IgD-negative memory B cell (primary cell): ENCODE measurements around the gene RPAP2. TPM values are rescaled to one million over a fixed set of nuclear protein-coding genes. Genes with fewer than 3 reads are reported as not detected.
"Not testable (repeated sequence)": the region's sequence is repeated elsewhere in the genome, so short reads cannot be mapped to it uniquely, and the experiment has no call there.

ENCODE experiments used
- H3K27ac Mint-ChIP-seq, 3 donors: one replicate each; pipeline ENCODE4 v1.8.0; 2020 to 2022; ENCODE audit warnings: mild to moderate bottlenecking in 3 of 3, mixed read lengths in 3 of 3, moderate library complexity in 1 of 3
- H3K27me3 Mint-ChIP-seq: one replicate; pipeline ENCODE4 v1.8.0; 2021; ENCODE audit warnings: mixed read lengths
- H3K36me3 Mint-ChIP-seq: one replicate; pipeline ENCODE4 v1.8.0; 2020; ENCODE audit warnings: mild to moderate bottlenecking, mixed read lengths
- H3K4me1 Mint-ChIP-seq, 3 donors: one replicate each; pipeline ENCODE4 v1.8.0; 2020 to 2022; ENCODE audit warnings: mixed read lengths in 3 of 3, mild to moderate bottlenecking in 1 of 3
- H3K4me3 Mint-ChIP-seq, 4 donors: one replicate each; pipeline ENCODE4 v1.8.0; 2020 to 2022; ENCODE audit warnings: mild to moderate bottlenecking in 4 of 4, mixed read lengths in 4 of 4, moderate library complexity in 3 of 4
- H3K9me3 Mint-ChIP-seq, 3 donors: one replicate each; pipeline ENCODE4 v1.8.0; 2020 to 2021; ENCODE audit warnings: mixed read lengths in 3 of 3, mild to moderate bottlenecking in 1 of 3
- polyA plus RNA-seq: library from polyadenylated mRNA; unstranded; fragments of 300-500 nt; fragmentation: Illumina TruSeq; gene quantifications from one replicate; pipeline ENCODE4 v1.2.3, GENCODE V29; 2021

Gene RPAP2
- polyA plus RNA-seq = 23.0 TPM

GRCh38 chr1:92298573-92299476 is at the start of gene RPAP2, which contains the start of gene GLMN:
Gene RPAP2 (plus strand): TSS chr1:92299059. CDS start chr1:92299074, 15 bp downstream.
Gene GLMN (minus strand): TSS chr1:92298987. CDS start chr1:92297999, 988 bp downstream.
- no peaks in the 10 kb centered on the region for H3K27me3 Mint-ChIP-seq
- peaks cover 9 to 21% (median 15%) of the 10 kb centered on the region in 3 donors for H3K4me1 Mint-ChIP-seq
- H3K27ac Mint-ChIP-seq = peak within 1 kb of the TSS; percentile 85 to 99 (median 93)
- H3K36me3 Mint-ChIP-seq = peaks cover 9% of the 10 kb centered on the region
- no peaks in the 10 kb centered on the region for H3K9me3 Mint-ChIP-seq
- peak within 1 kb of the TSS; percentile 93 to 99 (median 99) for H3K4me3 Mint-ChIP-seq

- H3K4me3 Mint-ChIP-seq, H3K27ac Mint-ChIP-seq, H3K27me3 Mint-ChIP-seq, H3K4me1 Mint-ChIP-seq: not testable (repeated sequence)
- H3K36me3 Mint-ChIP-seq = peaks cover 36% of the 10 kb centered on the region
- H3K9me3 Mint-ChIP-seq = peaks cover 0 to 12% (median 10%) of the 10 kb centered on the region in 3 donors
Observed at GRCh38 chr1:92254714-92255113, 44.1 kb upstream of the RPAP2 start.

GRCh38 chr1:92259350-92259749 is 39.5 kb upstream of the RPAP2 start:
- Mint-ChIP-seq H3K4me3 (no peak overlapping the region), H3K9me3 (peaks cover 0 to 12% (median 10%) of the 10 kb centered on the region in 3 donors), H3K27ac (peak overlapping the region in 1 of 3 donors; percentile 67), H3K27me3 (no peaks in the 10 kb centered on the region), H3K4me1 (no peaks in the 10 kb centered on the region), H3K36me3 (peaks cover 37% of the 10 kb centered on the region)

- Mint-ChIP-seq H3K27me3 (no peaks in the 10 kb centered on the region), H3K9me3 (no peaks in the 10 kb centered on the region), H3K36me3 (peaks cover 23% of the 10 kb centered on the region), H3K27ac (no peak overlapping the region), H3K4me1 (no peaks in the 10 kb centered on the region), H3K4me3 (no peak overlapping the region)
Observed at GRCh38 chr1:92262516-92262915, 36.3 kb upstream of the RPAP2 start.

GRCh38 chr1:92273039-92273438 is 25.8 kb upstream of the RPAP2 start:
- peaks cover 17% of the 10 kb centered on the region for H3K36me3 Mint-ChIP-seq
- no peaks in the 10 kb centered on the region for H3K4me1 Mint-ChIP-seq
- no peak overlapping the region for H3K27ac Mint-ChIP-seq
- no peaks in the 10 kb centered on the region for H3K9me3 Mint-ChIP-seq
- no peaks in the 10 kb centered on the region for H3K27me3 Mint-ChIP-seq
- no peak overlapping the region for H3K4me3 Mint-ChIP-seq

- H3K27ac Mint-ChIP-seq = no peak overlapping the region
- peaks cover 0 to 3% (median 0%) of the 10 kb centered on the region in 3 donors for H3K4me1 Mint-ChIP-seq
- H3K27me3 Mint-ChIP-seq = no peaks in the 10 kb centered on the region
- H3K9me3 Mint-ChIP-seq = no peaks in the 10 kb centered on the region
- no peak overlapping the region for H3K4me3 Mint-ChIP-seq
- peaks cover 20% of the 10 kb centered on the region for H3K36me3 Mint-ChIP-seq
Observed at GRCh38 chr1:92274939-92275338, 23.9 kb upstream of the RPAP2 start.

- no peak overlapping the region for H3K4me3 Mint-ChIP-seq
- peaks cover 0 to 3% (median 0%) of the 10 kb centered on the region in 3 donors for H3K4me1 Mint-ChIP-seq
- no peak overlapping the region for H3K27ac Mint-ChIP-seq
- peaks cover 21% of the 10 kb centered on the region for H3K36me3 Mint-ChIP-seq
- H3K27me3 Mint-ChIP-seq = no peaks in the 10 kb centered on the region
- peaks cover 0 to 2% (median 0%) of the 10 kb centered on the region in 3 donors for H3K9me3 Mint-ChIP-seq
Observed at GRCh38 chr1:92276082-92276481, 22.8 kb upstream of the RPAP2 start.

- Mint-ChIP-seq H3K4me1 (peaks cover 1 to 3% (median 3%) of the 10 kb centered on the region in 3 donors), H3K36me3 (peaks cover 26% of the 10 kb centered on the region), H3K9me3 (peaks cover 0 to 2% (median 0%) of the 10 kb centered on the region in 3 donors), H3K4me3 (no peak overlapping the region), H3K27me3 (no peaks in the 10 kb centered on the region), H3K27ac (peak overlapping the region in 1 of 3 donors; percentile 29)
Observed at GRCh38 chr1:92277105-92277723, 21.6 kb upstream of the RPAP2 start.

GRCh38 chr1:92279781-92280180 is 19.1 kb upstream of the RPAP2 start:
- not testable (repeated sequence) for H3K4me1 Mint-ChIP-seq, H3K9me3 Mint-ChIP-seq, H3K27me3 Mint-ChIP-seq, H3K27ac Mint-ChIP-seq, H3K4me3 Mint-ChIP-seq
- H3K36me3 Mint-ChIP-seq = peaks cover 33% of the 10 kb centered on the region

- H3K27me3 Mint-ChIP-seq, H3K4me1 Mint-ChIP-seq, H3K27ac Mint-ChIP-seq, H3K9me3 Mint-ChIP-seq, H3K4me3 Mint-ChIP-seq: not testable (repeated sequence)
- H3K36me3 Mint-ChIP-seq = peaks cover 30% of the 10 kb centered on the region
Observed at GRCh38 chr1:92281411-92281810, 17.4 kb upstream of the RPAP2 start.

GRCh38 chr1:92291372-92291999 is 7.4 kb upstream of the RPAP2 start:
- Mint-ChIP-seq H3K4me3 (no peak overlapping the region), H3K27me3 (no peaks in the 10 kb centered on the region), H3K36me3 (peaks cover 19% of the 10 kb centered on the region), H3K27ac (no peak overlapping the region), H3K9me3 (no peaks in the 10 kb centered on the region), H3K4me1 (peaks cover 2 to 12% (median 6%) of the 10 kb centered on the region in 3 donors)

GRCh38 chr1:92298213-92298572 is 666 bp upstream of the RPAP2 start:
- Mint-ChIP-seq H3K4me3 (peak overlapping the region; percentile 93 to 99 (median 99)), H3K36me3 (peaks cover 11% of the 10 kb centered on the region), H3K27ac (peak overlapping the region; percentile 85 to 99 (median 93)), H3K9me3 (no peaks in the 10 kb centered on the region), H3K27me3 (no peaks in the 10 kb centered on the region), H3K4me1 (peaks cover 9 to 21% (median 17%) of the 10 kb centered on the region in 3 donors)

GRCh38 chr1:92299477-92300150 is 755 bp downstream of the RPAP2 start:
- Mint-ChIP-seq H3K4me1 (peaks cover 7 to 21% (median 15%) of the 10 kb centered on the region in 3 donors), H3K4me3 (peak overlapping the region; percentile 93 to 99 (median 99)), H3K9me3 (no peaks in the 10 kb centered on the region), H3K27ac (peak overlapping the region; percentile 85 to 99 (median 93)), H3K27me3 (no peaks in the 10 kb centered on the region), H3K36me3 (peaks cover 8% of the 10 kb centered on the region)

GRCh38 chr1:92301021-92301420 is 2.2 kb downstream of the RPAP2 start:
- Mint-ChIP-seq H3K9me3 (no peaks in the 10 kb centered on the region), H3K4me1 (peaks cover 7 to 15% (median 12%) of the 10 kb centered on the region in 3 donors), H3K4me3 (no peak overlapping the region), H3K36me3 (peaks cover 8% of the 10 kb centered on the region), H3K27ac (no peak overlapping the region), H3K27me3 (no peaks in the 10 kb centered on the region)
